ENCODE measurements around the gene GALNT17.

The GALNT17 gene

DNA sequence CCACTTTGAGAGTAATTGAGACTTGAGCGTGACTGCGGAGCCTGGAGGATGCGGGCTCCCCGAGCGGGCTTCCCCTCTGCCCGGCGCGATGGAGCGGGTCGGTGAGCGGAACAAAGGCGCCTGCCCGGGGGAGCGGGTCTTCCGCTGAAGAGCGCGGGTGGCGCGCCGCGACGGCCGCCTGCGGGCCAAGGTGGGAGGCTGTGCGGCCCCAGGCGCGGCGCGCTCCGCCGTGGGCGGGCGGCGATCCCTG, at the start of gene GALNT17:
Gene GALNT17 (plus strand): TSS at position 18 of the 250 bp plus-strand sequence.
- no peak for DNase-seq (ENCODE audit: low read depth in 2 of 3, low spot score in 1 of 3)

DNA sequence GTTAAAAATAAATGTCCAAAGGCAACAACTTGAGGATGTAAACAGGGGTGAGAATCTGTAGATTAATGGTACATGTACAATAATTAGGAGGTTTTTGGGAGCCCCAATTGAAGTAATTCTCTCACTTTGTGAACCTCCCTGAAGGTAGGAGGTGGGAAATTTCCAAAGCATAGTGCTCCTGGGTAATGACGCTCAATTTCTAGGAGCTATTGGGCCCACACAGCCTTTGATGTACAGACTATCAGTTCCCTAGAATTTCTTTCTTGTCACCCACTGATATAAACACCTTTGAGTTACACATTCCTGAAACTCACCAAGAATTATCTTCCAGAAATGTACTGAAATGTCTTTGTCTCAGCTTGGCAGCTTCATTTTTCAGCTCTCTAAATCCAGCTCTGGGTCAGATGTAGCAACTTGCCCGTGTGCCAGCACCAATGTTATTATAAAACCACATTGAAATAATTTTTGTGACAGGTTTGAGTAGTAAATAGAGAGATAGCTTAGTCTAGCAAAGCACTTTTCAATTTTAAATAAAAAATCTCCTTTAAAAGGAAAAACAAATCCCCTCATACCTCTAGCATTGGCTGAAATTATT, 36.6 kb upstream of the GALNT17 start:
- DNase-seq (ENCODE audit: low read depth in 2 of 3, low spot score in 1 of 3): no peak

DNA sequence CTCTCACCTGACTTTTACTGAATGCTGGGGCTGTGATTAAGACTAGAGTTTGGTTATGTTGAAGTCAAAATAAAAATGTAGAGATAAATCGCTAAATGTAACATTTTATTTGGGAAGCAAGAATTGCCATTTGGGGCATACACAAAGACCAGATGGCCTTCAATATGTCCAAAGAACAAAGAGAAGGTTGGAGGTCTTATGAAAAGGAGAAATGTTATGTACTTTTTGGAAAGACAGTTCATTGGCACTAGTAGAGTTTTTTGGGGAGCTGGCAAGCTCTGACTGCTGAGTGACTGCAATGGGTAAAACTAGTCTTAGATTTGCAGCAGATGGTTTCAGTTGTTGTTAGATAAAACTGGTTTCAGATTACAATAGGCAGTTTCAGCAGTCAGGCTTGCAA, 35.6 kb upstream of the GALNT17 start:
- no peak for DNase-seq (ENCODE audit: low read depth in 2 of 3, low spot score in 1 of 3)

DNA sequence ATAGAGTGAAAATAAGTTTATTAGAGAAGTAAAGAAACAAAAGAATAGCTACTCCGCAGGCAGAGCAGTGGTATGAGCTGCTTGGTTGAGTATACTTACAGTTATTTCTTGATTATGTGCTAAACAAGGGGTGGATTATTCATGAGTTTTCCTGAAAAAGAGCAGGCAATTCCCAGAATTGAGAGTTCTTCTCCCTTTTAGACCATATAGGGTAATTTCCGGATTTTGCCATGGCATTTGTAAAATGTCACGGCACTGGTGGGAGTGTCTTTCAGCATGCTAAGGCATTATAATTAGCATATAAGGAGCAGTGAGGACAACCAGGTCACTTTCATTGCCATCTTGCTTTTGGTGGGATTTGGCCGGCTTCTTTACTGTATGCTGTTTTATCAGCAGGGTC, 25.7 kb upstream of the GALNT17 start:
- no peak for DNase-seq (ENCODE audit: low read depth in 2 of 3, low spot score in 1 of 3)

DNA sequence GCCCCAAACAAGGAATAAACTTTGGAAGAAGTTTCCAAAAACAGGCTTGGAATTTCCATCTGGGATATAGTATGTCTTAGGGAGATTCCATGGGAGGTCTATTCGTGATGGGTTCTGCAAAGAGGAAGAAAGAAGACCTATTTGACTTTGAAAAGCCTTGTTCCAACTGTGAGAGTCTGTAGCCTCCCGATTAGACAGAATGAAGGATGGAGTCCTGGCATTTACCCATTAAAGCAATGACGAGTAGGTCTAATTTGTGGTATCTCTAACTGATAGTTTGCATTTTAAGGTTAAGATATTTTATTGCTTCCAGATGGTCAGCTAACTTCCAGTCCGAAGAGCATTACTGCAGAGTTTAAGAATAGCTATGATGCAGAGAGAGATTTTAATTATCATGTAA, 19.5 kb upstream of the GALNT17 start:
- DNase-seq (ENCODE audit: low read depth in 2 of 3, low spot score in 1 of 3): no peak

DNA sequence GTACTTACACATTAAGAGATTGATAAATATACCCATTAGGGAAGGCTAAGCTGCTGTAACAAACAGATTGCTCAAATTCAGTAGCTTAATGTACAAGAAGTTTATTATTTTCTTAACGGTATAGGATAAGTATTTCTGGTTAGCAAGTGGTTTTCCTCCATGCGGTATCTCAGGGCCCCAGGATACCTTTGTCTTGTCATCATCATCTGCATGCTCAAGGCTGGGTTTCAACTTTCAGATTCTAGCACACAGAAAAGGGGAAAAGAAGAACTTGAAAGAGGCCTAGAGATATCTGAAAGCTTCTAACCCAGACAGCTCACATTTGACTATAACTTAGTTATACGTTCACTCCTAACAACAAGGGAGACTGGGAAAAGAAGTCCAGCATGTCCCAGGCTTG, 11.8 kb upstream of the GALNT17 start:
- no peak for DNase-seq (ENCODE audit: low read depth in 2 of 3, low spot score in 1 of 3)

DNA sequence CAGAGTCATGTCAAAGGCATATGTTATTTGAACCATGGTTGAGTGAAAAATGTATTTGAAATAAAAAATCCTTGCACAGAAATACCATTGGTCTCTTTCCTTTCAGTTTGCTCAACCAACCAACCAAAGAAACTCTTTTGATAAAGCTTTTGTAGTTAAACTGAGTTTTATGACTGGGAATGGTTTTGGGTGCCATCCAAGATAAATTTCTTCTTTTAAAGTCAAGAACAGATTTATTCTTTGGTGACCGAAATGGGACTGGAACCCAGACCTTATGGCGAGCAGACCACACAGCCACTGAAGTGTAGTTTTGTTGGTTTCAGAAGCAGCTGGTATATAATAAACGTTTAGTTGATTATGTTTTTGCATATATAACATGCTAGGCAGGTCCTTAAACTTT, 2.8 kb upstream of the GALNT17 start:
- no peak for DNase-seq (ENCODE audit: low read depth in 2 of 3, low spot score in 1 of 3)

DNA sequence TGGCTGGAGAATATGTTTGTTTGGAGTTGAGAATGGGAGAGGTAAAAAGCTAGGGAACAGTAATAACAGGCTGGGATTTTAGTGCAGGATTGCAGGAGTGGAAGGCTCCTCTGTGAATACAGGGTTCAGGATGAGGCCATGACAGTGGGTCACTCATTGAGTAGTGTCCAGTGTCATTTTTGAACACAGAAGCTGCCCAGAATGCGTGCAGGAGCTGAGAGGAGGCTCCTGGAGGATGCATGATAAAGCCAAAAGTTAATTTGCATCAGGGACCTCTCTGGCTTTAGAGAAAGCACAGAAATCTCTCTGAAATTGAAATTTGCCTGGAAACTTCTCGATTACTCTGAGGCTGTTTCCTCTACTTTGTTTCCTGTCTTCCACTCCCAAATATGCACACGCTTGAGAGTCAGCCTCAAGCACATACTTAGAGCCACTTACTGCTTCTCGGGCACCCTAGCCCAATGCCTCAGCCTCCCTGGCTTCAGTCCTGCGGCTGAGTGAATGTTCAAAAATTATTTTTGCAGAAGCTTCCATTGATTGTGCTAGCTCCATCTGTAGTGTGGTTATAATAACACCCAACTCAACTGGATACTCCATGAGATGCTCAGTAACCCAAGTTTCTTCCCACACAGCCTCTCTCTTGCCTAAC, 1.8 kb upstream of the GALNT17 start:
- DNase-seq (ENCODE audit: low read depth in 2 of 3, low spot score in 1 of 3): no peak

DNA sequence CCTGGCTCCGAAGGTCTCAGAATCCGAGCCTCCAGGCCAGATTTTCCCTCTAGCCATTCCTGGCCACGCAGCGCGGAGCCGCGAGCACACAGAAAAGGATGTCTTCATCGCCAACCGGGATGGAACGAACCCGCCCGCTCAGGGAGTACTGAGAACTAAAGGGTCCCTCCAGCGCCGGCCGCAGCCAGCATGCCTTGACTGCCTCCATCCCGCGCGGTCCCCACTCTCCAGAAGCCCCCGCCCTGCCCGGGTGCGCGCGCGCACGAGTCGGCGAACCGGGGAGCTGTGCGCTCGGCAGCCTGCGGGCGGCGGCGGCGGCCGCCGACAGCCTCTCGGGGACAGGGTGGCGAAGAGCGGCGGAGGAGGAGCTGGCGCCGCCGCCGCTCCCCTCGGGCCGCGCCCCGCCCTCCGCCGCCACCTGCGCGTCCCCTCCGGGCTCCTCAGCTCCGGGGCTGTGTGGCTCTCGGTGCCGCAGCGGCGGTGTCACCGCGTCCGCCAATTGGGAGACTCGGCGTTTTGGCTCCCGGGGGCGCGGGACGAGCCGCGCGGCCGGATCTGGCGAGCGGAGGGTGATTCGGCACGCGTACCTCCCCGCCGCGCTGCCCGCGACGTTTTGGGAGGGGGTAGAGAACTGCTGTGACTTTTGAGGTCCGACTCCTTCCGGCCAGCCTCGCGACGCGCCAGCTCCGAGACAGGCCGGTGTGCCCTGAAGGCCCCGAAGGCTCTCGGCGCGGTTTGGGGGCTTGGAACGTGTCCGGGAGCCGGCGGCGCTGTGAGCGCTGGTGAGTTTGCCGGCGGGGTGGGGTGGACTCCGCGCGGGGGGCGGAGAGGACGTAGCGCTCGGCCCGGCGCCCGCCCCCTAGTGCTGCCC, 453 bp upstream of the GALNT17 start:
- no peak for DNase-seq (ENCODE audit: low read depth in 2 of 3, low spot score in 1 of 3)

DNA sequence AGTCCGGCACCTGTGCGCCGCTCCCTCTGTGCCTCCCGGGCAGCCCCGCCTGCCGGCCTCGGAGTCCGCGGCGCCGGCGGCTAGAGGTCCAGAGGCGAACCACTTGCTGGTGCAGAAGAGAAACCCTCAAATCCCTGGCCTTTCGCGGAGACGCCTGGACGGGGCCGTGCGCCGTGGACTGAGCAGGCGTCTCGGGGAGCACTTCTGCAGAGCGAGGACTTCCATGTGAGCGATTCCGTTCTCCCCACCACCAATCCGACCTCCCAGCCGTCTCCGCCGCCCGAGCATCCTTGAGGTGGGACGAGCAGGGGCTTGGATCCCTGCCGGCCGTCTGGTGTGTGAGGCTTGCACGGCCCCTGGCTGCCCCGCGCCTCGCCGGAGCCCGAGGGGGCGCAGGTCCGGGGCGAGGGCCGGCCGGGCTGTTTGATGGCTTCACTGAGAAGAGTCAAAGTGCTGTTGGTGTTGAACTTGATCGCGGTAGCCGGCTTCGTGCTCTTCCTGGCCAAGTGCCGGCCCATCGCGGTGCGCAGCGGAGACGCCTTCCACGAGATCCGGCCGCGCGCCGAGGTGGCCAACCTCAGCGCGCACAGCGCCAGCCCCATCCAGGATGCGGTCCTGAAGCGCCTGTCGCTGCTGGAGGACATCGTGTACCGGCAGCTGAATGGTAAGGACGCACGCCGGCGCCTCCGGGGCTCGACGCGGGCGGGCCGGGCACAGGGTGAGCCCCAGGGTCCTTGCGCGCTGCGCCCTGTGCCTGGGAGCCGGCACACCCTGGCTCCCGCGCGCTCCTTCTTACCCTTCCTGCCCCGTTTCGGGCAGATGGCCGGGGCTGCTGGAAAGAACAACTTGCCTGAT, 660 bp downstream of the GALNT17 start:
- no peak for DNase-seq (ENCODE audit: low read depth in 2 of 3, low spot score in 1 of 3)

DNA sequence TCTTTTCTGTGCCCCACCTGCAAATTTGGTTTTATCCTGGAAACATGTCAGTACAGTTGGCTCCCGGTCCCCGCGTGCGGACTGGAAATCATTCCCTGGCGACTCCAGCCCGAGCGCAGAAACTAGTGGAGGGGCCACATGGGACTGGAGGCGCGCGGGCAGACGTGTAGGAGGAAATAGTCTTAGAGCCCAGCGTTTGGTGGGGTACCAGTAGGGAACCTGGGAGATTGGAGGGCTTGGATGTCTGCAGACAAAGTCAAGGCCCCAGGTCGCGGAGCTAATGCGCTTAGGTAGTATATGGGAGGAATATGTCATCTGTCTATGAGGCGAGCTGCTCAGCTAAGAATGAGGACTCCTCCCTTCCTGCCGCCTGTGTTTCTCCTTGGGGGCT, 1.3 kb downstream of the GALNT17 start:
- no peak for DNase-seq (ENCODE audit: low read depth in 2 of 3, low spot score in 1 of 3)

DNA sequence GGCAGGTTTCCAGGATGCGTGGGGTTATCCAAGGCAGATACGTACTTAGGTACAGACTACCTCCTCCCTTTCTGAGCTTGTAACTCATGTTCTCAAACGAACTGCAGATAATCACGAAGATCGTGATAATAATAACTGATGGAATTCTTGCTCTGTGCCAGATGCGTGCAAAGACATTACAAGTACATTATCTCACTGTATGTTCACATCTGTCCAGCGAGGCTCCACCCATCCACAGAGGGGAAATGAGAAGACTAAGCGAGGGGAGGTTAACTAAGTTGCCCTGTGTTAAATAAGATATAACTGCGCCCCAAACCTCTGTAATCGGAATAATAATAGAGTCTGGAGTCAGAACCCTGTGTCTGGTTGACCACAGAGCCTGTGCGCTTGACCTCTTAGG, 1.9 kb downstream of the GALNT17 start:
- DNase-seq (ENCODE audit: low read depth in 2 of 3, low spot score in 1 of 3): no peak

DNA sequence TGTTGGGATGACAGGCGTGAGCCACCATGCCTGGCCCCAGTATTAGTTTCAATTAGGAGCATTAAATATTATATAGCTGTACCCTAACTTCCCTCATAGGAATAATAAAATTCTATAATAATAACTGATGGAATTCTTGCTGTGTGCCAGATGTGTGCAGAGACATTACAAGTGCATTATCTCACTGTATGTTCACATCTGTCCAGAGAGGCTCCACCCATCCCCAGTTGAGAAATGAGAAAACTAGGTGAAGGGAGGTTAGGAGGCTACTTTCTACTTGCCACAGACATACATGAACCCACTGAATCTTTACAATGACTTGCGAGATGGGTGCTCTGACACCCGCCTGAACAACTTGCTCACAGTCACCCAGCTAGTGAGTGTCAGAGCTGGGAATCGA, 3.2 kb downstream of the GALNT17 start:
- no peak for DNase-seq (ENCODE audit: low read depth in 2 of 3, low spot score in 1 of 3)

DNA sequence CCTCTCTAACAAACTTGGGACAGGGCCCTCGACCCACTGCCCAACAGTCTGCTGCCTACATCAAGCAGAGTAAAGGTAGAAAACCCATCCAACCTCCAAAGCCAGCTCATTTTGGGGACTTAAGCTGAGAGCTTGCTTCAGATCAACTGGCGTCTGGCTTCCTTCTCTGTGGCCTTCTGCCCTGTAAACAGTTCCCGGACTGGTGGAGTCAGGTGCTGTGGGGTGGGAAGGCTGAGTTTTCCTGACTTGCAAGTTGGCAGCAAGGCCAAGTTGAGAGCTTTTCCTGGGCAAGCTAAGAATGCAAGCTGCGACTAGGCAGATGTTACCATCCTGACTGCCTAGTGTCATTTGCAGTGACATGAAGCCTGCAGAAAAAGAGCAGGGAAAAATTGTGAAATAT, 3.7 kb downstream of the GALNT17 start:
- DNase-seq (ENCODE audit: low read depth in 2 of 3, low spot score in 1 of 3): no peak

DNA sequence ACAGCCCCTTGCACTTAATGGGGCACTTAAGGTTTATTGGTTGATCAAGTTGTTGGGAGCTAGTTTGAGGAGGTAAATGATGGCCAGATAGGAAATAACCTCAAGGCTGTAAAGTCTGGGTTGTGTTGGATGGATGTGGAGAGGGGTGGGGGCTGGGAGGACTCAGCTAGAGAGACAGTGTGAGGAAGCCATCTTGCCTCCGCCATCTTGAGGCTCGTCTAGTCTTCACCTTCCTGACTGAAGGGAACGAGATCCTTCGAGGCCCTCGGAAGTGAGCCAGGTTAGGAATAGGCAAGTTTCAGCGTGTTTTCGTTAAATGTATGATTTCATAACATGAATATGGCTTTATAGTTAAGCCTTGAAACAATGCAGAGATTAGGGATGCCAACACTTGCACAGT, 5.5 kb downstream of the GALNT17 start:
- no peak for DNase-seq (ENCODE audit: low read depth in 2 of 3, low spot score in 1 of 3)

DNA sequence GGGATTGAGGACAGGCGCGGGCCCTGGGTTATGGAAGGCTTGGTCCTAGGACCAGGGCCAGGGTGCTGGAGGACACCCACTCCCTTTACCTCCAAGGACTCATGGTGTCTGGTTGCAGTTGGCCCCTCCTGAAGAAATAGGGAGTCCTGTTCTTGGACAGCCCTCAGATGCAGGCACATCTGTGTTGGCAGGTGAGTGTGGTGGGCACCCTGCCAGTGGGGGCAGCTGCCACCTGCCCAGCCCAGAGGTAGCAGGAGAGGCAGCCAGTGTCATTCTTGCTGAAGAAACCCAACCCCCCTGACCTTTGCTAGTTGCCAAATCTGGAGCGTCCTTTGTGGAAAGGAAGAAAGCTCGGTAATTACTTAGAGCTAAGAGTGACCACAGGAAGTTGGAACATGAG, 8.3 kb downstream of the GALNT17 start:
- no peak for DNase-seq (ENCODE audit: low read depth in 2 of 3, low spot score in 1 of 3)

DNA sequence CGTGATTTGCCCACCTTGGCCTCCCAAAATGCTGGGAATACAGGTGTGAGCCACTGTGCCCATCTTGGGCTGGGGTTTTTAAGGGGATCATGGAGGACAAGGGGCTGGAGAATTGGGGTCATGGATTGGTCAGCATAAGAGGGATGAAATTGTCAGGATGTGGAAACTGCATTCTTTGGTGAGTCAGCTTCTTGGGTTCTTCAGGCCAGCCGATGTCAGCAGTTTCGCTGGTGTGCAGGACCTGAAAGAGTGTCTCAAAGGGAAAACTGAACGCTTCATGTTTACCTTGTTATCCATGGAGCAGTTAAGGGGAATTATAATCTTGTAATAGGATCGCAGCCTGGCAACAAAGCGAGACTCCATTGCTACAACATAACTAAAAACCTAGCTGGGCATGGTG, 13.0 kb downstream of the GALNT17 start:
- no peak for DNase-seq (ENCODE audit: low read depth in 2 of 3, low spot score in 1 of 3)

DNA sequence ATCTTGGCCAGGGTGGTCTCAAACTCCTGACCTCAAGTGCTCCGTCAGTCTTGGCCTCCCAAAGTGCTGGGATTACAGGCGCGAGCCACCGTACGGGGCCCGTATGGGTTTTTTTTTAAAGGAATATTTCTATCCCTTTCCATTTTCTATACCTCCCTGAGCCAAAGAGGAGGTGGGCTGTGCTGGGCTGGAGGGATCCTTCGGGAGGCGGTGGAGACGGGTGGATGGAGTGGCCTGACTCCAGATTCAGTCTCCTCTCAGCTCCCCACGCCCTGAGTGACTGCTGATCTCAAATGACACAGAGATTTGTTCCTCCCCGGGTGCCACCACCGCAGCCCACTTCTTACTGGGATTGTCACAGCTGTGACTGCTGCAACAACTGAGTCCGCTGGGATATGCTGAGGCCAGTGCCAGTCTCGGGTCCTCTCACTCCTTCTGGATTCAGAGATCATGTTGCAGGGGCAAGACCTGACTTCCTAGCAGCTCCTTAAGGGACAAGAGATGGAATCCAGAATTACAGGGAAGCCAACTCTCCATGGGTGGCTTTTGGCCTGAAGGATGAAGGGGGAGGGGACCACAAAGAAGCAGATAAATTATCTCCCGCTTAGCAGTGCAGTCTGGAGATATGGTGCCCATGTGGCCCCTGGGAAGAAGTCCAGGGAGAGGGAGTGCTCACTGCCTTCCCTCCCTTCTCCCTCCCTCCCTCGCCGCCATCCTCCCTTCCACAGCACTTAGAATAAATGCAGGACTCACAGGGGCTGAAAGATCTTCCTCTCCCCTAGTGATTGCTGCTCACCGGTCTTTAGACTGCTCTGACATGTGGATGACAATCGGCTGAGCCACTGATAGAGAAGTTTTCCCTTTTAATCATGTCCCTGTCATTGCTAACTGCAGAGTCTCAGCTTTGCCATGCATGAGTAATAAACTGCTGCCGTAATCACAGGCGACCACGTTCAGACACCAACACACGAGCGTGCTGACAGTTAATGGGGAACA, 14.3 kb downstream of the GALNT17 start:
- no peak for DNase-seq (ENCODE audit: low read depth in 2 of 3, low spot score in 1 of 3)

DNA sequence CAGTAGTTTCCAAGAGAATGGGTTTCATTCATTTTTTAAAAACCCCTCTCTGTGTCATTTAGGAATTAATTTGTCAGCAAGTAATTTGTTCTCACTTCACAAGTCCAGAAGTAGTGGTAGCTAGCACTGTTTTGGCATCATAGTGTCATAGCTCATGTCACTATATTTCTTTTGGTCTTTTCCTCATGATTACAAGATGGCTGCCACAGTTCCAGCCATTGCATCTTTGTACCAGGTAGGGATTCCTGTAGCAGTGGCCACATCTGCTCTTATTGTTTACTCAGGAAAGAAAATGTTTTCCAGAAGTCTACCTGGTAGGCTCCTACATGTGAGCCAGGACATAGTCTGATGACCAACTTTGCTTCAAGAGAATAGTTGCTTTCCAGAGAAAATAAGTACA, 16.2 kb downstream of the GALNT17 start:
- no peak for DNase-seq (ENCODE audit: low read depth in 2 of 3, low spot score in 1 of 3)

DNA sequence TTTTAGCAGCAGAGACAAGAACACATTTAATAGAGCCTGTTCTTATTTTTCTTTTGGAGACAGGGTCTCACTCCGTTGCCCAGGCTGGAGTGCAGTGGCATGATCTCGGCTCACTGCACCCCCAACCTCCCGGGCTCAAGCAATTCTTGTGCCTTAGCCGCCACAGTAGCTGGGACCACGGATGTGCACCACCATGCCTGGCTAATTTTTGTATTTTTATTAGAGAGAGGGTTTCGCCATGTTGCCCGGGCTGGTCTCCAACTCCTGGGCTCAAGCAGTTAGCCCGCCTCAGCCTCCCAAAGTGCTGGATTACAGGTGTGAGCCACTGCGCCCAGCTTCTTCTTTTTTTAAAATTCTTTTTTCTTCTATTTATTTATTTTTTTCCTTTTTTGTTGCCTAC, 23.3 kb downstream of the GALNT17 start:
- DNase-seq (ENCODE audit: low read depth in 2 of 3, low spot score in 1 of 3): no peak

DNA sequence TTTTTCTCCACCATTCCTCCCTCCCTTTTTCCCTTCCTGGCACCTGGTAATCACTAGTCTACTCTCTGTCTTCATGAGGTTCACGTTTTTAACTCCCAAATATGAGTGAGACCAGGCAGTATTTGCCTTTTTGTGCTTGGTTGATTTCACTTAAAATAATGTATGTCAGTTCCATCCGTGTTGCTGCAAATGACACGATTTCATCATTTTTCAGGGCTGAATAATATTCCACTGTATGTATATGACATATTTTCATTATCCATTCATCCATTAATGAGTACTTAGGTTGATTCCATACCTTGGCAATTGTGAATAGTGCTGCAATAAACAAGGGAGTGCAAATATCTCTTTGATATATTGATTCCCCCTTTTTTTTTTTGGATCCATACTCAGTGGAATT, 25.8 kb downstream of the GALNT17 start:
- no peak for DNase-seq (ENCODE audit: low read depth in 2 of 3, low spot score in 1 of 3)
